HG03095 (cell line): ENCODE data around the gene CHRD.

Experiments used
- ATAC-seq: cut with Tn5 transposase; IDR thresholded peaks from one replicate; pipeline ENCODE4 v1.9.1; 2021; ENCODE audit warnings: moderate library complexity; ENCODE audit not compliant: unreplicated experiment

Gene CHRD

GRCh38 chr3:184360929-184361531 is 18.8 kb upstream of the CHRD start:
- peak; percentile 0 for ATAC-seq

GRCh38 chr3:184361532-184361931 is 18.3 kb upstream of the CHRD start, which contains the start of the genes CLCN2 and POLR2H:
Gene CLCN2, minus strand, starts transcription at chr3:184361605. Its CDS starts 126 bp downstream, at chr3:184361479.
Gene POLR2H, plus strand, starts transcription at chr3:184361710. Its CDS starts 1,783 bp downstream, at chr3:184363493.
- peak; percentile 40 for ATAC-seq

GRCh38 chr3:184361932-184362667 is 17.8 kb upstream of the CHRD start:
- no peak for ATAC-seq

GRCh38 chr3:184362668-184363546 is 16.9 kb upstream of the CHRD start:
- peak; percentile 85 for ATAC-seq

- ATAC-seq: no peak
Measured at GRCh38 chr3:184366619-184367289, 13.1 kb upstream of the CHRD start.

- ATAC-seq: no peak
Measured at GRCh38 chr3:184368116-184368515, 11.7 kb upstream of the CHRD start.

GRCh38 chr3:184368586-184369183 is 11.2 kb upstream of the CHRD start:
- ATAC-seq: no peak

GRCh38 chr3:184371570-184372018 is 8.3 kb upstream of the CHRD start:
- peak; percentile 75 for ATAC-seq

- ATAC-seq: no peak
Measured at GRCh38 chr3:184372296-184372821, 7.5 kb upstream of the CHRD start.

GRCh38 chr3:184372911-184373310 is 6.9 kb upstream of the CHRD start:
- no peak for ATAC-seq

- no peak for ATAC-seq
Measured at GRCh38 chr3:184373422-184373821, 6.4 kb upstream of the CHRD start.

- no peak for ATAC-seq
Measured at GRCh38 chr3:184375747-184376461, 4.0 kb upstream of the CHRD start.

GRCh38 chr3:184377374-184377773 is 2.5 kb upstream of the CHRD start:
- ATAC-seq: no peak

- ATAC-seq: no peak
Measured at GRCh38 chr3:184377882-184378445, 1.9 kb upstream of the CHRD start, which contains the start of gene THPO. Gene THPO, minus strand, starts transcription at chr3:184378207. Its CDS starts 1,948 bp downstream, at chr3:184376259.

GRCh38 chr3:184378651-184379357 is 1.1 kb upstream of the CHRD start:
- no peak for ATAC-seq

- no peak for ATAC-seq
Measured at GRCh38 chr3:184380185-184380626, 352 bp downstream of the CHRD start.

GRCh38 chr3:184380627-184381260 is 890 bp downstream of the CHRD start:
- no peak for ATAC-seq
